Body of pancreas (tissue), 4 donors: Measurements from ENCODE around the gene NOTCH3. TPM values are rescaled to one million over a fixed set of nuclear protein-coding genes. Genes with fewer than 3 reads are reported as not detected.

Experiments used
- ATAC-seq: fragments of 150-250 bp; one replicate; pipeline ENCODE4 v1.9.1; 2016
- DNase-seq, 4 donors: peaks; one replicate each; pipeline ENCODE4 v3.0.0-alpha.2; 2019
- H3K27ac ChIP-seq, 4 donors: fragments of 200-600 bp; sonication (generic); 1 replicate in 3 of 4; 2 replicates in 1 of 4; pipeline versions ENCODE4 v1.5.1 to v1.6.1; 2016 to 2019; ENCODE audit warnings: mild to moderate bottlenecking in 1 of 4, mixed read lengths in 1 of 4, moderate library complexity in 1 of 4
- H3K27me3 ChIP-seq, 2 donors: fragments of 200-600 bp; sonication (generic); one replicate each; pipeline ENCODE4 v1.6.0; 2016; ENCODE audit warnings: mild to moderate bottlenecking in 1 of 2
- H3K36me3 ChIP-seq, 2 donors: fragments of 200-600 bp; sonication (generic); replicated peaks in 1 of 2; 2 replicates each; pipeline ENCODE4 v1.5.1; 2016; ENCODE audit warnings: low read depth in 2 of 2; ENCODE audit not compliant: insufficient read depth in 1 of 2
- H3K4me1 ChIP-seq: fragments of 200-600 bp; sonication (generic); one replicate; pipeline ENCODE4 v1.6.0; 2016
- H3K4me3 ChIP-seq, 2 donors: fragments of 200-600 bp; sonication (generic); 1 replicate in 1 of 2; 2 replicates in 1 of 2; pipeline ENCODE4 v1.5.1; 2016 to 2019
- H3K9me3 ChIP-seq, 3 donors: fragments of 200-600 bp; sonication (generic); 1 replicate in 2 of 3; 2 replicates in 1 of 3; pipeline ENCODE4 v1.5.1; 2016
- POLR2A ChIP-seq, 3 donors: fragments of 450-650 bp; IDR thresholded peaks; one replicate each; pipeline ENCODE4 v1.6.1; 2016; ENCODE audit warnings: antibody characterized with exemption in 3 of 3, mild to moderate bottlenecking in 2 of 3
- WGBS, 2 donors: methylation state at CpG; one replicate each; pipeline ENCODE4 v1.1.5; 2017; 5-methylcytosine and 5-hydroxymethylcytosine counted together
- intact Hi-C: fragments of 100-400 bp; cut with DNase I; formaldehyde crosslinking; loops from one replicate; pipeline ENCODE4 v1.15.1; 2023
- total RNA-seq, 2 donors: library from RNA; depleted of rRNA; stranded (reverse); fragments of >200 nt; gene quantifications; one replicate each; pipeline ENCODE4 v1.1.0, GENCODE V29; 2016
- TF ChIP-seq, protein P1 (sequence below), 7 experiments: fragments of 450-650 bp in 4 of 7; fragments of 200-600 bp in 3 of 7; sonication (generic) in 3 of 7; IDR thresholded peaks; one replicate each; pipeline ENCODE4 v1.5.1; 2016 to 2019; ENCODE audit warnings: antibody characterized with exemption in 7 of 7

NOTCH3 gene
- total RNA-seq, 2 donors from 2014 or later: 20.2 to 33.9 TPM

- Histone ChIP-seq H3K36me3 (no peaks in the 10 kb centered on the region), H3K27ac (no peak overlapping the region), H3K4me3 (no peak overlapping the region), H3K27me3 (no peaks in the 10 kb centered on the region), H3K9me3 (no peaks in the 10 kb centered on the region), H3K4me1 (no peaks in the 10 kb centered on the region)
- no peak for ATAC-seq
- intact Hi-C loops: no loop called here
- WGBS, 2 donors: 76 to 80% methylated on average over 12 of the region's 12 CpGs
- TF ChIP-seq POLR2A (IDR thresholded peaks at IDR 0.05): no peak
- TF ChIP-seq, protein P1, sequence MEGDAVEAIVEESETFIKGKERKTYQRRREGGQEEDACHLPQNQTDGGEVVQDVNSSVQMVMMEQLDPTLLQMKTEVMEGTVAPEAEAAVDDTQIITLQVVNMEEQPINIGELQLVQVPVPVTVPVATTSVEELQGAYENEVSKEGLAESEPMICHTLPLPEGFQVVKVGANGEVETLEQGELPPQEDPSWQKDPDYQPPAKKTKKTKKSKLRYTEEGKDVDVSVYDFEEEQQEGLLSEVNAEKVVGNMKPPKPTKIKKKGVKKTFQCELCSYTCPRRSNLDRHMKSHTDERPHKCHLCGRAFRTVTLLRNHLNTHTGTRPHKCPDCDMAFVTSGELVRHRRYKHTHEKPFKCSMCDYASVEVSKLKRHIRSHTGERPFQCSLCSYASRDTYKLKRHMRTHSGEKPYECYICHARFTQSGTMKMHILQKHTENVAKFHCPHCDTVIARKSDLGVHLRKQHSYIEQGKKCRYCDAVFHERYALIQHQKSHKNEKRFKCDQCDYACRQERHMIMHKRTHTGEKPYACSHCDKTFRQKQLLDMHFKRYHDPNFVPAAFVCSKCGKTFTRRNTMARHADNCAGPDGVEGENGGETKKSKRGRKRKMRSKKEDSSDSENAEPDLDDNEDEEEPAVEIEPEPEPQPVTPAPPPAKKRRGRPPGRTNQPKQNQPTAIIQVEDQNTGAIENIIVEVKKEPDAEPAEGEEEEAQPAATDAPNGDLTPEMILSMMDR (IDR thresholded peaks at IDR 0.05): no peak
- no peak for DNase-seq
These were observed 15.6 kb downstream of the NOTCH3 start for GRCh38 chr19:15185188-15185587.

DNA sequence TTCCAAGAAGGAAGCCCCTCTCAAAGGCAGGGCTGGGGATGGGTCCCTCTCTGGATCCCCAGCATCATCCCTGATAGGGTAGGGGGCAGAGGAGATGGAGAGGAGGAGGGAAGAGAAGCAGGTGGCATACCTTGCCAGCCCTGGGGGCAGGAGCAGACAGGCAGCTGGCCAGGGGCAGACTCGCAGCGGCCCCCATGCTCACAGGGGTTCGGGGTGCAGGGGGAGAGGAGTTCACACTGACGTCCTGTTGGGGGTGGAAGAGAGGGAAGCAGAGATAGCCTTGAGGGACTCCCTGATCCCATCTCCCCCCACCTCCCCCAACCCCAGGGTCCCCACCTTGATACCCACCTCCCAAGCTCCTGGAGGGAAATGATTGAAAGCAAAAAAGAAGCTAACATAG is 16.0 kb downstream of the NOTCH3 start:
- no peak overlapping the region for H3K4me3 ChIP-seq
- WGBS, 2 donors: 69 to 79% methylated on average over 4 of the region's 4 CpGs
- no peak for TF ChIP-seq POLR2A (IDR thresholded peaks at IDR 0.05)
- TF ChIP-seq, protein P1 (IDR thresholded peaks at IDR 0.05): no peak
- intact Hi-C loops: no loop called here
- no peaks in the 10 kb centered on the region for H3K36me3 ChIP-seq
- H3K27ac ChIP-seq: no peak overlapping the region
- H3K27me3 ChIP-seq: no peaks in the 10 kb centered on the region
- H3K9me3 ChIP-seq: no peaks in the 10 kb centered on the region
- no peaks in the 10 kb centered on the region for H3K4me1 ChIP-seq
- DNase-seq (no peak), ATAC-seq (no peak)

DNA sequence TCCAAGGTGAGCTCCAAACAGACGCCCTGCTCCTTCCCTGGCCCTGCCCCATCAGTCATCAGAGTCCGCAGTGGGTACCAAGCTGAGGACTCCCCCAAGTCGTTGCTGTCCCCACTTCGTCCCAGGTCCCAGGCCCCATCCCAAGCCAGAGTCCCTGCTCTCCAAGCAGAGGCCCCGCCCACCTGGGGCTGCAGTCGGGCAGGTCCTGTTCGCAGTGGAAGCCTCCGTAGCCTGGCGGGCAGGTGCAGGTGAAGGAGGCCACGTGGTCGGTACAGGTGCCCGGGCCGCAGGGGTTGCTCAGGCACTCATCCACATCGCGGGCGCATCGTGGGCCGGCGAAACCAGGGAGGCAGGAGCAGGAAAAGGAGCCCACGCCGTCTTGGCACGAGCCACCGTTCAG is 19.4 kb downstream of the NOTCH3 start:
- H3K36me3 ChIP-seq: no peaks in the 10 kb centered on the region
- 69 to 100% methylated on average over 2 to 23 of the region's 23 CpGs for WGBS, 2 donors
- intact Hi-C loops: no loop called here
- DNase-seq (peak in 1 of 4 donors; percentile 38), ATAC-seq (no peak)
- H3K9me3 ChIP-seq: no peaks in the 10 kb centered on the region
- TF ChIP-seq POLR2A (IDR thresholded peaks at IDR 0.05): no peak
- TF ChIP-seq, protein P1 (IDR thresholded peaks at IDR 0.05): no peak
- H3K27me3 ChIP-seq: no peaks in the 10 kb centered on the region
- peaks cover 9% of the 10 kb centered on the region for H3K4me1 ChIP-seq
- no peak overlapping the region for H3K4me3 ChIP-seq
- H3K27ac ChIP-seq: no peak overlapping the region

DNA sequence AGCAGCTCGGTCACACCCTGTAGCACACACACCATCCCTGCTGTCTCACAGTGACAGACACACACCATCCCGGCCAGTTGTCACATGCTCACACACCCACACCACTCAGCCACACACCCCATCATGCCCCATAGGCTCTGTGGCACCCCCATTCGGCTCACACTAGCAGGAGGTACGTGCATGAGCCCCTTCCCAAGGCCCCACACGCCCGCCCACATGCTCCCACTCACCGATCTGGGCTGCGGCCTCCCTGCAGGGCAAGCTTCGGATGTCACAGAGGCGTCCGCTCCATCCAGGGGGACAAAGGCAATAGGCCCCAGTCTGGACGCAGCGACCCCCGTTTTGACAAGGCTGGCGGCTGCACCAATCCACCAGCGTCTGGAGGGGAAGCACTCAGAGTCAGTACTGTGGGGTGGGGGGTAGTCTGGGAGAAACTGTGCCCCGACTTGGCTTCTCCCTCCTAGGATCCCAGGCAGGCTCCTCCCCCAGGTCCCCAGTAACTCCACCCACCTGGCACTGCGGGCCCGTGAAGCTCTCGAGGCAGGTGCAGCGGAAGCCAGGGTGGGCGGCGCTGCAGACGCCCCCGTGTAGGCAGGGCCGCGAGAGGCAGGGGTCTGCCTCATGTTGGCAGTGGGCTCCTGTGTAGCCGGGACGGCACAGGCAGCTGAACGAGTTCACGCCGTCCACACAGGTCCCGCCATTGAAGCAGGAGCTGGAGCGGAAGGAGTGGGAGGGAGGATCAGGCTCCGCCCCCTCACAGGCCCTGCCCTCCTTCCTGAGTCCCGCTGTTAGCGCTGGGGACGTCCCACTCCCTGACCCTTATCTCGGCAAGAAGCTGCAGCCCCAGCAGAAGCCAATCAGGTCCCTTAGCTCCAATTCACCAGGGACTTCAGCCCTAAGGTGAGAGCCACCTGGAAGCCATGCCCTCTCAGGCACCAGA is 20.1 kb downstream of the NOTCH3 start:
- intact Hi-C loops: no loop called here
- H3K27me3 ChIP-seq: no peaks in the 10 kb centered on the region
- H3K4me1 ChIP-seq: peaks cover 9% of the 10 kb centered on the region
- no peaks in the 10 kb centered on the region for H3K9me3 ChIP-seq
- WGBS, 2 donors: 54% methylated on average over 5 to 38 of the region's 39 CpGs
- TF ChIP-seq, protein P1 (IDR thresholded peaks at IDR 0.05): no peak
- TF ChIP-seq POLR2A (IDR thresholded peaks at IDR 0.05): no peak
- peak; percentile 57 to 81 (median 70) for DNase-seq
- H3K27ac ChIP-seq: no peak overlapping the region
- no peaks in the 10 kb centered on the region for H3K36me3 ChIP-seq
- ATAC-seq: peak; percentile 60
- H3K4me3 ChIP-seq: no peak overlapping the region
